K562 (cell line): ENCODE measurements around the gene PLCL1. TPM values are rescaled to one million over a fixed set of nuclear protein-coding genes. Genes with fewer than 3 reads are reported as not detected.

Experiments used
- ASH1L ChIP-seq: fragments of 450-650 bp; IDR thresholded peaks from 2 replicates; pipeline ENCODE4 v1.6.1; 2018; ENCODE audit warnings: borderline replicate concordance, mild to moderate bottlenecking, low read depth; ENCODE audit not compliant: partially characterized antibody
- ATF7 ChIP-seq: fragments of 450-650 bp; IDR thresholded peaks from 2 replicates; pipeline ENCODE4 v1.7.1; 2014; ENCODE audit warnings: mild to moderate bottlenecking, moderate library complexity
- BCL6 ChIP-seq: fragments of 250-450 bp; sonication (Bioruptor Pico); IDR thresholded peaks from 2 replicates; pipeline ENCODE4 v1.4.0; 2020
- CHAMP1 ChIP-seq: fragments of 450-650 bp; IDR thresholded peaks from 2 replicates; pipeline ENCODE4 v1.6.1; 2016; ENCODE audit warnings: mild to moderate bottlenecking
- DIDO1 ChIP-seq: fragments of 450-650 bp; IDR thresholded peaks from 2 replicates; pipeline ENCODE4 v1.6.1; 2016; ENCODE audit warnings: low read depth, missing biosample characterization, missing genetic modification characterization
- HDAC1 ChIP-seq, 2 experiments: fragments of 450-650 bp; IDR thresholded peaks; 2 replicates each; pipeline ENCODE4 v1.6.1; 2016 to 2017; ENCODE audit warnings: inconsistent platforms in 1 of 2, mild to moderate bottlenecking in 1 of 2, moderate library complexity in 1 of 2
- KLF13 ChIP-seq: fragments of 450-650 bp; IDR thresholded peaks from 2 replicates; pipeline ENCODE4 v1.6.1; 2016; ENCODE audit warnings: missing genetic modification characterization, low read depth, mild to moderate bottlenecking, missing compliant biosample characterization, moderate library complexity, borderline replicate concordance
- NFE2L1 ChIP-seq: fragments of 450-650 bp; IDR thresholded peaks from 2 replicates; pipeline ENCODE4 v1.6.1; 2016; ENCODE audit warnings: missing genetic modification characterization, low read depth, mild to moderate bottlenecking, missing compliant biosample characterization, moderate library complexity, borderline replicate concordance
- POLR2A ChIP-seq: fragments of 450-650 bp; conservative IDR thresholded peaks from 2 replicates; pipeline ENCODE4 v1.6.1; 2016
- POLR2G ChIP-seq: fragments of 200-400 bp; formaldehyde crosslinking; IDR thresholded peaks from 2 replicates; pipeline ENCODE4 v1.6.1; 2017; ENCODE audit warnings: low read depth, mild to moderate bottlenecking, antibody characterized with exemption, low read length, moderate library complexity
- RBM39 ChIP-seq: fragments of 200-400 bp; formaldehyde crosslinking; optimal IDR thresholded peaks from 2 replicates; pipeline ENCODE3; 2018; ENCODE audit warnings: low read depth, low read length
- RFX7 ChIP-seq: fragments of 250-450 bp; sonication (Bioruptor Pico); IDR thresholded peaks from 2 replicates; pipeline ENCODE4 v1.5.1; 2021; ENCODE audit warnings: mild to moderate bottlenecking
- SRSF3 ChIP-seq: fragments of 200-400 bp; formaldehyde crosslinking; IDR thresholded peaks from 2 replicates; pipeline ENCODE4 v1.6.1; 2016; ENCODE audit warnings: mild to moderate bottlenecking, low read length, moderate library complexity; ENCODE audit not compliant: insufficient read depth
- TCFL5 ChIP-seq: fragments of 250-450 bp; sonication (Bioruptor Pico); conservative IDR thresholded peaks from 2 replicates; pipeline ENCODE4 v1.6.1; 2021; ENCODE audit warnings: mild to moderate bottlenecking, moderate library complexity, matching md5 sums
- ZNF140 ChIP-seq: fragments of 250-450 bp; sonication (Bioruptor Pico); IDR thresholded peaks from 2 replicates; pipeline ENCODE4 v1.8.0; 2021; ENCODE audit warnings: moderate library complexity, mild to moderate bottlenecking, inconsistent platforms
- ZNF41 ChIP-seq: fragments of 250-450 bp; sonication (Bioruptor Pico); conservative IDR thresholded peaks from 2 replicates; pipeline ENCODE4 v1.4.0; 2020; ENCODE audit warnings: mild to moderate bottlenecking
- ZNF512 ChIP-seq: IDR thresholded peaks from 2 replicates; pipeline ENCODE4 v1.6.1; 2016; ENCODE audit warnings: missing genetic modification characterization, missing compliant biosample characterization
- ZNF609 ChIP-seq: sonication (generic); formaldehyde crosslinking; IDR thresholded peaks from 2 replicates; pipeline ENCODE4 v1.8.1; 2023; ENCODE audit warnings: missing genetic modification reagents, mild to moderate bottlenecking, borderline replicate concordance
- ZNF707 ChIP-seq: fragments of 250-450 bp; sonication (Bioruptor Pico); conservative IDR thresholded peaks from 2 replicates; pipeline ENCODE4 v1.8.0; 2022; ENCODE audit warnings: inconsistent platforms, mild to moderate bottlenecking, moderate library complexity
- ZNF75A ChIP-seq: fragments of 450-650 bp; formaldehyde crosslinking; IDR thresholded peaks from 2 replicates; pipeline ENCODE4 v1.4.0; 2020; ENCODE audit warnings: mild to moderate bottlenecking
- polyA plus RNA-seq, 8 experiments: library from polyadenylated mRNA; depleted of rRNA in 4 of 8; stranded (reverse) in 5 of 8; unstranded in 3 of 8; fragments of >200 nt; fragmentation: Nextera tagmentation in 2 of 8; fragmentation: Illumina TruSeq in 1 of 8; extraction: Ambion mirVana in 2 of 8; extraction: Trizol in 1 of 8; gene quantifications; 2 replicates each; pipeline versions ENCODE4 v1.2.1 to v1.2.3, GENCODE V29; 2011 to 2014; ENCODE audit warnings: inconsistent platforms in 1 of 8, missing spikeins in 1 of 8
- total RNA-seq, 7 experiments: library from RNA; depleted of rRNA in 6 of 7; stranded (reverse); fragments of >200 nt in 6 of 7; fragmentation: Illumina TruSeq in 2 of 7; extraction: Trizol in 2 of 7; gene quantifications; 2 replicates each; pipeline versions ENCODE4 v1.2.1 to v1.2.3, GENCODE V29; 2011 to 2021; ENCODE audit warnings: low replicate concordance in 1 of 7

PLCL1 gene
- total and polyA plus RNA-seq, 9 of the 15 experiments (the other 6 are each of a cell fraction or from before 2014, with no cell fraction given) = 2.0 to 17.7 (median 8.6) TPM

DNA sequence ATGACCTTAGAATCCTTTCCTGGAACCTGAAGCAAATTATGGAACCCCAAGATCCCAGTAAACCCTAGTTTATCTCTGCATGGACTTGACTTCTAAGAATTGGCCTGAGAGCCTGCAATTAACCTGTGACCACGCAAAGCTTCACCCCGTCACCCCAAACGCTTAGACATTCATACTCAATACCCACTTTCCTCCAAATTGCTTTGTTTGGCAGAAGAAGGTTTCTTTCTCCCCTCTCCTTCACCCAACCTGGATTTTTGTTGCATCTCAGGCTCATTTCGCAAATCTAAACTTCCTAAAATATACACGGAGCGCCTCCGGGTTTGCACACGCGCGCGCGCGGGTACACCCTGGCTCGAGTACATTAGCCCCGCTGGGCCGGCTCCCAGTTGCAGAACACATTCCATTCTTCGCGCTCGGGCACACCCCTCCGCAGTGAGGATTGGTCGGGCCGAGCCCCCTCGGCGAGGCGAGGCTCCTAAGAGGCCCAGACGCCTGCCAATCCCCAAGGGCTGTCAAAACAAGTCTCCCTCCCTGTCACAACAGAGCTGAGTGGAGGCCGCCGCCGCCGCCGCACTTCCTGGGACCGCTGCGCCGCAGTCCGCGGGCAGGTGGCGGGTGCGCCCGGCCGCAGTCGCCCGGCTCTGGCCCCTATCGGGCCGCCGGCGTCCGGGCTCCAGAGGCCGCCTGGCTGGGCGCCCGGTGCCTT, at the start of gene PLCL1 (continued):
- TF ChIP-seq ZNF609 = no peak
- TF ChIP-seq ZNF75A (CRISPR knock-in tag) = no peak
- no peak for TF ChIP-seq ZNF512 (tag)
- TF ChIP-seq ZNF41 = no peak
- peak; percentile 45; the same call in 1 of the 2 replicates for TF ChIP-seq ATF7
- no peak for TF ChIP-seq NFE2L1 (tag)
- no peak for TF ChIP-seq RBM39
- TF ChIP-seq CHAMP1 = 0 out of 2 replicates have a peak, but pooled peaks have one; percentile 15
- no peak for TF ChIP-seq ZNF140 (CRISPR knock-in tag)
- TF ChIP-seq HDAC1 (IDR thresholded peaks at IDR 0.05) = peak in 1 of 2 experiments; percentile 47; a peak in 1 of 4 replicates
- TF ChIP-seq RFX7 (CRISPR knock-in tag) = no peak
- 0 out of 2 replicates have a peak, but pooled peaks have one; percentile 23 for TF ChIP-seq POLR2A
- peak; percentile 84 for TF ChIP-seq POLR2G
- no peak for TF ChIP-seq BCL6 (CRISPR knock-in tag)
- no peak for TF ChIP-seq ZNF707
- TF ChIP-seq ASH1L = peak; percentile 81
- no peak for TF ChIP-seq KLF13 (tag)
- no peak for TF ChIP-seq SRSF3
- TF ChIP-seq TCFL5 = no peak
- TF ChIP-seq DIDO1 = no peak
